GM21786 (cell line): ENCODE data around the gene SCYL2.
"Not testable (repeated sequence)": the region's sequence is repeated elsewhere in the genome, so short reads cannot be mapped to it uniquely, and the experiment has no call there.

Experiments used
- ATAC-seq: cut with Tn5 transposase; IDR thresholded peaks from one replicate; pipeline ENCODE4 v1.9.1; 2021; ENCODE audit not compliant: unreplicated experiment

Gene SCYL2

GRCh38 chr12:100266835-100267602 lies at the start of gene SCYL2, which contains the start of gene DEPDC4:
Gene SCYL2 (plus strand): TSS chr12:100267177. CDS start chr12:100282971, 15,794 bp downstream.
Gene DEPDC4 (minus strand): TSS chr12:100267079. CDS start chr12:100267076, 3 bp downstream.
- peak; percentile 89 for ATAC-seq

DNA sequence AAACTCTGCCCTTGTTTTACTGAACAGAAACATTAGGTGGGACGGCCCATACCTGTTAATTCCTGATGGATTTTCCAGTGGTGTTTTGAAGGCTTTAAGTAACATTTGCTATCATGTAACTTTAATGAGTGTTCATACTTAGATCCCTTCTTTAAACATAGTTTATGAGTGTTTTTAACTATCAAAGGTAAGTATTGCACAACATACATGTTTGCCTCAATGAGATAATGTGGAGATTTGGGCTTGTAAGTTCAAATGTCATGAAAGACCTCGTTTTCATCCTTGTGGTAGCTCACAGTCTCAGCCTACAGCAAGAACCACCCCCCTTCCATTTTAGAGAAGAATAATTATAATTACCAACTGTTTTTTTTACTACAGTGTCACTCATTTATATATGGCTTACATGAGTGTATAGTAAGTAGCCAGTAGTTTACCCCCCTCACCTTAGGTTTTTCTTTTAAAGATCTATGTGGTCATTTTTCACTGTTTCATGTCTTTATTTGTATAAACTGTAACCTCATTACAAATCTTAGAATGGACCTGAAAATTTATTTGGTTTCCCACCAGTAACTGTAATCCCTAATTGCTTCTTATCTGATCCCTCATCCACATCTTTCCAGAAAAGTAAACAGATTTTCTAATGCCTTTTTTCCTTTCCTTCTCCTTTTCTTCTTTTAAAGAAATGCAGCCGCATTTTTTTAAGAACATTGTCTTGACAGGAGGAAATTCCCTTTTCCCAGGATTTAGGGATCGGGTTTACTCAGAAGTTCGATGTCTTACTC lies 47.5 kb upstream of the SCYL2 start:
- no peak for ATAC-seq

DNA sequence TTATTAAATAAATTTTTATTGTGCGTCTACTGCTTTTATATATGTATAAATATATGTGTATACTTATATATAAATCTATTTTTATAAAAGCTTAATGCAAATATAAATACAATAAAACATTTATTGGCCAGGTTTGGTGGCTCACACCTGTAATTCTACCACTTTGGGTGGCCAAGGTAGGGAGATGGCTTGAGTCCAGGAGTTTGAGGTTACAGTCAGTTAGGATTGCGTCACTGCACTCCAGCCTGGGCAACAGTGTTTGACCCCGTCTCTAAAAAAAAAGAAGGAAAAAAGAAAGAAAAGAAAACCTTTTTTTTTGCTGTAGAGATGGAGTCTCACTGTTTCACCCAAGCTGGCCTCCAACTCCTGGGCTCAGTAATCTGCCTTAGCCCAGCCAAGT lies 45.5 kb upstream of the SCYL2 start:
- no peak for ATAC-seq

GRCh38 chr12:100222173-100222572 lies 44.8 kb upstream of the SCYL2 start:
- not testable (repeated sequence) for ATAC-seq

DNA sequence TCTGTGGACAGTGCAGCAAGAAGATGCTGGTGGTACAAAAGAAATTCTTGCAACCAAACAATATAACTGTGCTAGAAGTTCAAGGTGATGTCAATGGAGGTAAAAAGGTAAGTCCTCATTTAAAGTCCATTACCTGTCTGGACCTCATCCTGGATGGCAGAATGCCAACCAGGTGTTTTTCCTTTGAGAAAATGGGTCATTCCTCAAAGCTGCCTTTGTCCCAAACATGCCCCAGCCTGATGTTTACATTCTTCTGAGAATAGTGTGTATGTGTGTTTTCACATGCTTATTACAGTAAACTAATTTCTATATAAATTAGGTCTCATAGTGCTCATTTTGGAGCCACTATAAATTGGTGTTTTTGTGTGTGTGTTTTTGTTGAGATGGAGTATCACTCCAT lies 41.5 kb upstream of the SCYL2 start:
- ATAC-seq: no peak

GRCh38 chr12:100229036-100229635 lies 37.8 kb upstream of the SCYL2 start:
- no peak for ATAC-seq

DNA sequence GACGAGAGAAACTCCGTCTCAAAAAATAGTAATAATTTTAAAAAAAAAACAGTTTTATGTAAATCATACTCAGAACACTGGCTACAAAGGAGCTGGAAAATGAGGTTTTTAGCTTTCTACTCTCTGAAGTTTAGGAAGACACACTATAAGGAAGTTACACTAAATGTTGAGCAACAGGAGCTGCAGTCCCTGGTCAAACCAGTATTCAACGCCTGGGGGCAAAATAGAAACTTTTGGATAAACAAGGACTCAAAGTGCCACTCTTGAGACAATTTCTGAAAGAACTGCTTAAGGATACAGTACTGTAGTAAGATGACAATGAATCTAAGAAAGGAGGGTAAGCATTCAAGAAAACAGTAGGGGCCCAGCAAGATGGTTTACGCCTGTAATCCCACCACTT lies 37.1 kb upstream of the SCYL2 start:
- no peak for ATAC-seq

GRCh38 chr12:100231873-100232272 lies 35.1 kb upstream of the SCYL2 start:
- not testable (repeated sequence) for ATAC-seq

- no peak for ATAC-seq
Observed at GRCh38 chr12:100234166-100234565, 32.8 kb upstream of the SCYL2 start.

GRCh38 chr12:100234591-100235304 lies 32.2 kb upstream of the SCYL2 start:
- no peak for ATAC-seq

DNA sequence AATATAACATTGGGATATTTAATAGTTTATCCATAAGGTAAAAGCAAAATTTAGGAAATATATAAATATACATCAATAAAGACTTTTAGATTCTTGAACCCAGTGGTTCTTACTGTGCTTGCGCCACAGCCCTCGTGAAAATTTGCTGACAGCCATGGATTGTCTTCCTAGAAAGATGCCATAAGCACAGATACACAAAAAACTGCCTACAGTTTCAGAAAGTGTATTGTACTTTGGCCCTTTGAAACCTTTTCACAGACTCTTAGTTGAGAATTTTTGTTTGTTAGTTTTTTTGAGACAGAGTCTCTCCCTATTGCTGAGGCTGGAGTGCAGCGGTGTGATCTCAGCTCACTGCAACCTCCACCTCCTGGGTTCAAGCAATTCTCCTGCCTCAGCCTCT lies 28.2 kb upstream of the SCYL2 start:
- ATAC-seq: no peak

DNA sequence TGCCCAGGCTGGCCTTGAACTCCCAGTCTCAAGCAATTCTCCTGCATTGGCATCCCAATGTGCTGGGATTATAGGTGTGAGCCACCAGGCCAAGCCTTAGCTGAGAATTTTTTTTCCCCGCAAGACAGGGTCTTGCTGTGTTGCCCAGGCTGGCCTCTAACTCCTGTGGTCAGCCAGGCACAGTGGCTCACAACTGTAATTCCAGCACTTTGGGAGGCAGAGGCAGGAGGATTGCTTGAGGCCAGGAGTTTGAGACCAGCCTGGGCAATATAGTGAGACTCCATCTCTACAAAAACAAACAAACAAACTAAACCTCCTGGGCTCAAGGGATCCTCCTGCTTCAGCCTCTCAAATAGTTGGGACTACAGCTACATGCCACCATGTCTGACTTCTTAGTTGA lies 27.4 kb upstream of the SCYL2 start:
- ATAC-seq: no peak

GRCh38 chr12:100243137-100243536 lies 23.8 kb upstream of the SCYL2 start:
- ATAC-seq: no peak

- ATAC-seq: no peak
Observed at GRCh38 chr12:100247765-100248164, 19.2 kb upstream of the SCYL2 start.

GRCh38 chr12:100248886-100249285 lies 18.1 kb upstream of the SCYL2 start:
- ATAC-seq: no peak

DNA sequence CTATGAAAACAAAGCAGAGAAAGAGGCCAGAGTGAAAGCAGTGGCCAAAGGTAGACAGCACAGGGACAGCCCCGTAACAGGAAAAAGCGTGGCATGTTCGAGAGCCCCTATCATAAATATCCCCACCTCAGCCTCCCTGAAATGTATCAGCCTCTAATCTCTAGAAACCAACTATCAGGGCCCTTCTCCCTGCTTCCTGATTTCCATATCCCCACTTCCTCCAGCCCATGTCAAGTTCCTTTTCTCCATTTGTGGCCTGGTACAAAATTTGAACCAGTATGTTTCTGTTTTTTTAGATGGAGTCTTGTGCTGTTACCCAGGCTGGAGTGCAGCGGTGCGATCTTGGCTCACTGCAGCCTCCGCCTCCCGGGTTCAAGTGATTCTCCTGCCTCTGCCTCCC lies 17.0 kb upstream of the SCYL2 start:
- ATAC-seq: no peak

GRCh38 chr12:100251917-100252316 lies 15.1 kb upstream of the SCYL2 start:
- no peak for ATAC-seq

DNA sequence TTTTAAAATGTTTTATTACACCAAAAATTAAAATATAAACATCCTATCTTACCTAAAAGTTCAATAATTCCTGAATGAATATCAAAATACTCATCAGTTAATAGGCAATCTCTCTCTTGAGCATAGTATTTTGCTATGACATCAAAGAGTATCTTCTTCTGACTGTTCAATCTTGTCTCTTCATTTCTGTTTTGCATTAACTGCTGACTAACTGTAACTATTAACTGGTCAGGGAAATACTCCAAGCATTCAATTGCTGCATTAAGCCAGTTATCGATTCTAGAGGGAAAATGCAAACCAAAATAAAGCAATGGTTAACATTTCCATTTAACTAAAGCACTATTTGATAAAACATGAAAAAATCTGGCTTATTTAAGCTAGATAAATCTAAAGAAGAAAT lies 13.5 kb upstream of the SCYL2 start:
- ATAC-seq: no peak

DNA sequence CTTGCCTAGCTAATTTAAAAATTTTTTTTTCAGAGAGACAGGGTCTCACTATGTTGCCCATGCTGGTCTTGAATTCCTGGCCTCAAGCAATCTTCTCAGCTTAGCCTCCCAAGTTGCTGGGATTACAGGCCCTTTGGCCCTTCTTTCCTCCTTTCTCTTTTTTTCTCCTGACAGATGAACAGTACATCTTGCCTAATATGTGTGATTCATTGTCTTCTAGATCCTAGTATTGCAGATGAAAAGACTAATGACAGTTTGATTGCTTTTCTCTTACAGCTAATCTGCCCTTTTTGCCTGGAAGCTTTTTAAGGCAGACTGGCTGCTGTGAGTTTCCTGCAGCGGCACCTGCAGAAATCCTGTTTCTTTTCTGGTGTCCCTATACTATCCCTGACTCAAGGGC lies 12.1 kb upstream of the SCYL2 start:
- ATAC-seq: no peak

DNA sequence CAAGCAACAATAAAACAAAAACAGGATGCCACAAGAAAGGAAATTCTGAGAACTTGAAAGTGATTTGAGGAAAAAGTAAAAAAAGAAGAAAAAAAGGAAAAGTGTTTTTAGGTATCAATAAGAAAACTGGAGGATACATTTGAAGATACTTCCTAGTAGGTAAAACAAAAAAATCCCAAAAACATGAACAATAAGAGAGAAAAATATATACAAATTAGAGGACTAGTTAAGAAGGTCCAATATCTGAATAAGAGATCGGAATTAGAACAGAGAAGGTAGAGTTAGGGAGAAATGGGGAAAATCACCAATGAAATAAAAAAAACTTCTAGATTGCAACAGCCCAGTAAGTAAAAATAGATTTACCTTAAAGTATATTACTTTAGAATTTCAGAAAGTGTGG lies 8.8 kb upstream of the SCYL2 start:
- ATAC-seq: no peak

DNA sequence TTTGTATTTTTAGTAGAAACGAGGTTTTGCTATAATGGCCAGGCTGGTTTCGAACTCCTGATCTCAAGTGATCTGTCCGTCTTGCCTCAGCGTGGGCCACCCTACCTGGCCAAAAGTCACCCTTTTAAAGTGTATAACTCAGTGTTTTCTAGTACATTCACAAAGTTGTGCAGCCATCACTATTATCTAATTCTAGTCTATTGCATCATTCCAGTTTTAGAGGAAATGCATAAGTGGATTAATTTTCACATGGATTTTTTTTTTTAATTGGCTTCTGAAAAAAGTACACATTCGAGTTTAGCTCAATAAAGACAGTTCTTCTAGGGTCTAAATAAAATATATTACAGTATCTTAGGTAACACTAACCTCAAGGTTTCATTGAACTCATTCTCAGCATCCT lies 3.8 kb upstream of the SCYL2 start:
- ATAC-seq: no peak
